Hepatocyte (in vitro differentiated cells): Measurements from ENCODE around the gene NENF. TPM values are rescaled to one million over a fixed set of nuclear protein-coding genes. Genes with fewer than 3 reads are reported as not detected.
A peak's percentile ranks its signal among the peaks of the same experiment; 100 is the strongest.

Experiments used
- DNase-seq: peaks from one replicate; pipeline ENCODE4 v3.0.0-alpha.2; 2016; ENCODE audit warnings: low spot score
- H2AFZ ChIP-seq: fragments of 200-600 bp; sonication (generic); 2 replicates; pipeline ENCODE4 v1.6.0; 2016; ENCODE audit warnings: antibody characterized with exemption, mild to moderate bottlenecking
- H3K27ac ChIP-seq: fragments of 200-600 bp; sonication (generic); 2 replicates; pipeline ENCODE4 v1.5.1; 2016; ENCODE audit warnings: mild to moderate bottlenecking
- H3K27me3 ChIP-seq: fragments of 200-600 bp; sonication (generic); 2 replicates; pipeline ENCODE4 v1.6.1; 2016
- H3K36me3 ChIP-seq: fragments of 200-600 bp; sonication (generic); replicated peaks from 2 replicates; pipeline ENCODE4 v1.5.1; 2016; ENCODE audit warnings: low read depth; ENCODE audit not compliant: insufficient read depth
- H3K4me1 ChIP-seq: fragments of 200-600 bp; sonication (generic); 2 replicates; pipeline ENCODE4 v1.5.1; 2016; ENCODE audit warnings: mild to moderate bottlenecking, moderate library complexity; ENCODE audit not compliant: insufficient read depth
- H3K4me2 ChIP-seq: fragments of 200-600 bp; sonication (generic); 2 replicates; pipeline ENCODE4 v1.6.0; 2016
- H3K4me3 ChIP-seq: fragments of 200-600 bp; sonication (generic); 2 replicates; pipeline ENCODE4 v1.5.1; 2016; ENCODE audit warnings: mild to moderate bottlenecking
- H3K79me2 ChIP-seq: fragments of 200-600 bp; sonication (generic); 2 replicates; pipeline ENCODE4 v1.6.0; 2017; ENCODE audit warnings: mild to moderate bottlenecking
- H3K9me2 ChIP-seq: fragments of 200-600 bp; sonication (generic); replicated peaks from 2 replicates; pipeline ENCODE4 v1.6.0; 2017; ENCODE audit warnings: mild to moderate bottlenecking; ENCODE audit not compliant: insufficient read depth
- H3K9me3 ChIP-seq: fragments of 200-600 bp; sonication (generic); 2 replicates; pipeline ENCODE4 v1.5.1; 2016; ENCODE audit warnings: low read depth, mild to moderate bottlenecking
- H4K20me1 ChIP-seq: fragments of 200-600 bp; sonication (generic); 2 replicates; pipeline ENCODE4 v1.6.0; 2016; ENCODE audit warnings: mild to moderate bottlenecking; ENCODE audit not compliant: insufficient read depth, poor library complexity, severe bottlenecking
- CTCF ChIP-seq: fragments of 200-600 bp; sonication (generic); IDR thresholded peaks from 2 replicates; pipeline ENCODE4 v1.5.1; 2016; ENCODE audit warnings: antibody characterized with exemption, mild to moderate bottlenecking; ENCODE audit not compliant: poor library complexity
- EZH2 ChIP-seq: fragments of 200-600 bp; sonication (generic); IDR thresholded peaks from 2 replicates; pipeline ENCODE4 v1.6.1; 2016; ENCODE audit warnings: antibody characterized with exemption, mild to moderate bottlenecking, borderline replicate concordance
- EZH2phosphoT487 ChIP-seq: fragments of 200-600 bp; sonication (generic); IDR thresholded peaks from one replicate; pipeline ENCODE4 v1.6.1; 2018; ENCODE audit warnings: antibody characterized with exemption, mild to moderate bottlenecking, low read depth, moderate library complexity; ENCODE audit not compliant: unreplicated experiment, severe bottlenecking
- WGBS: methylation state at CpG from one replicate; pipeline ENCODE4 v1.1.6; 2016; ENCODE audit warnings: low lambda C conversion rate; ENCODE audit errors: missing lambda C conversion rate; 5-methylcytosine and 5-hydroxymethylcytosine counted together
- polyA plus RNA-seq: library from polyadenylated mRNA; unstranded; fragments of >200 nt; fragmentation: Nextera tagmentation; extraction: Ambion mirVana; gene quantifications from 2 replicates; pipeline ENCODE4 v1.2.1, GENCODE V29; 2016
- total RNA-seq: library from RNA; depleted of rRNA; stranded (reverse); fragments of >200 nt; gene quantifications from 2 replicates; pipeline ENCODE4 v1.2.3, GENCODE V29; 2014

Gene NENF
- total and polyA plus RNA-seq, 2 experiments from 2014 or later = 52.3 to 115 TPM

- Histone ChIP-seq H3K9me3 (no peaks in the 10 kb centered on the region), H2AFZ (no peak overlapping the region), H4K20me1 (no peaks in the 10 kb centered on the region), H3K4me1 (no peaks in the 10 kb centered on the region), H3K36me3 (no peaks in the 10 kb centered on the region), H3K9me2 (no peaks in the 10 kb centered on the region), H3K27ac (no peak overlapping the region), H3K4me2 (no peak overlapping the region), H3K4me3 (no peak overlapping the region), H3K27me3 (no peaks in the 10 kb centered on the region), H3K79me2 (no peaks in the 10 kb centered on the region)
- 80% methylated on average over 2 of the region's 2 CpGs for WGBS
- TF ChIP-seq CTCF (no peak), EZH2phosphoT487 (no peak), EZH2 (no peak)
- DNase-seq = no peak
Measured at GRCh38 chr1:212421165-212421564, 11.6 kb upstream of the NENF start.

GRCh38 chr1:212423879-212424278, 8.8 kb upstream of the NENF start:
- no peak for TF ChIP-seq EZH2
- no peak for TF ChIP-seq CTCF
- no peak for TF ChIP-seq EZH2phosphoT487
- no peaks in the 10 kb centered on the region for H3K9me2 ChIP-seq
- H3K4me3 ChIP-seq = no peak overlapping the region
- no peak overlapping the region for H3K4me2 ChIP-seq
- DNase-seq = no peak
- H2AFZ ChIP-seq = no peak overlapping the region
- no peaks in the 10 kb centered on the region for H3K79me2 ChIP-seq
- H3K36me3 ChIP-seq = no peaks in the 10 kb centered on the region
- no peaks in the 10 kb centered on the region for H3K9me3 ChIP-seq
- no peaks in the 10 kb centered on the region for H3K27me3 ChIP-seq
- H3K27ac ChIP-seq = no peak overlapping the region
- 64% methylated on average over 3 of the region's 3 CpGs for WGBS
- no peaks in the 10 kb centered on the region for H4K20me1 ChIP-seq
- no peaks in the 10 kb centered on the region for H3K4me1 ChIP-seq

GRCh38 chr1:212428496-212428895, 4.2 kb upstream of the NENF start:
- no peaks in the 10 kb centered on the region for H3K9me3 ChIP-seq
- DNase-seq = no peak
- no peaks in the 10 kb centered on the region for H3K36me3 ChIP-seq
- peaks cover 8% of the 10 kb centered on the region for H3K4me1 ChIP-seq
- no peak overlapping the region for H3K27ac ChIP-seq
- no peaks in the 10 kb centered on the region for H3K27me3 ChIP-seq
- H3K4me2 ChIP-seq = no peak overlapping the region
- no peak overlapping the region for H3K4me3 ChIP-seq
- H2AFZ ChIP-seq = no peak overlapping the region
- H4K20me1 ChIP-seq = no peaks in the 10 kb centered on the region
- no peak for TF ChIP-seq EZH2
- no peak for TF ChIP-seq EZH2phosphoT487
- TF ChIP-seq CTCF = no peak
- peaks cover 3% of the 10 kb centered on the region for H3K79me2 ChIP-seq
- H3K9me2 ChIP-seq = no peaks in the 10 kb centered on the region
- WGBS = 82% methylated on average over 5 of the region's 5 CpGs

GRCh38 chr1:212430416-212430815, 2.3 kb upstream of the NENF start:
- H2AFZ ChIP-seq = no peak overlapping the region
- DNase-seq = no peak
- peak overlapping the region; percentile 60 for H3K27ac ChIP-seq

More at GRCh38 chr1:212430416-212430815, 2.3 kb upstream of the NENF start:
- no peaks in the 10 kb centered on the region for H4K20me1 ChIP-seq
- H3K4me3 ChIP-seq = no peak overlapping the region
- 64% methylated on average over 2 of the region's 2 CpGs for WGBS
- no peaks in the 10 kb centered on the region for H3K9me3 ChIP-seq
- H3K4me1 ChIP-seq = peaks cover 8% of the 10 kb centered on the region
- TF ChIP-seq EZH2phosphoT487 (no peak), CTCF (no peak), EZH2 (no peak)
- H3K4me2 ChIP-seq = no peak overlapping the region
- H3K79me2 ChIP-seq = peaks cover 18% of the 10 kb centered on the region
- no peaks in the 10 kb centered on the region for H3K9me2 ChIP-seq
- H3K27me3 ChIP-seq = no peaks in the 10 kb centered on the region
- H3K36me3 ChIP-seq = no peaks in the 10 kb centered on the region
